Measurements from ENCODE around the gene ODF2.
"Not testable (repeated sequence)": the region's sequence is repeated elsewhere in the genome, so short reads cannot be mapped to it uniquely, and the experiment has no call there.

ODF2 gene

GRCh38 chr9:128494746-128495129 lies 38.9 kb downstream of the ODF2 start:
- no peak for DNase-seq (ENCODE audit: low read depth)
- no peak overlapping the region for H3K4me3 ChIP-seq (ENCODE audit: low read depth, low read length)
- TF ChIP-seq CTCF (IDR thresholded peaks at IDR 0.05; ENCODE audit: insufficient read depth, low read depth, low read length, missing control alignments): no peak

GRCh38 chr9:128495296-128495695 lies 39.5 kb downstream of the ODF2 start:
- DNase-seq (ENCODE audit: low read depth): no peak
- no peak overlapping the region for H3K4me3 ChIP-seq (ENCODE audit: low read depth, low read length)
- TF ChIP-seq CTCF (IDR thresholded peaks at IDR 0.05; ENCODE audit: insufficient read depth, low read depth, low read length, missing control alignments): no peak

GRCh38 chr9:128495804-128496417 lies 40.1 kb downstream of the ODF2 start:
- no peak overlapping the region for H3K4me3 ChIP-seq (ENCODE audit: low read depth, low read length)
- DNase-seq (ENCODE audit: low read depth): no peak
- no peak for TF ChIP-seq CTCF (IDR thresholded peaks at IDR 0.05; ENCODE audit: insufficient read depth, low read depth, low read length, missing control alignments)

- no peak for DNase-seq (ENCODE audit: low read depth)
- H3K4me3 ChIP-seq (ENCODE audit: low read depth, low read length): no peak overlapping the region
- TF ChIP-seq CTCF (IDR thresholded peaks at IDR 0.05; ENCODE audit: insufficient read depth, low read depth, low read length, missing control alignments): no peak
Observed at GRCh38 chr9:128497824-128498610, 42.2 kb downstream of the ODF2 start.

GRCh38 chr9:128498911-128499310 lies 43.1 kb downstream of the ODF2 start:
- TF ChIP-seq CTCF (IDR thresholded peaks at IDR 0.05; ENCODE audit: insufficient read depth, low read depth, low read length, missing control alignments): no peak
- no peak overlapping the region for H3K4me3 ChIP-seq (ENCODE audit: low read depth, low read length)
- DNase-seq (ENCODE audit: low read depth): no peak

- no peak for DNase-seq (ENCODE audit: low read depth)
- H3K4me3 ChIP-seq (ENCODE audit: low read depth, low read length): no peak overlapping the region
- no peak for TF ChIP-seq CTCF (IDR thresholded peaks at IDR 0.05; ENCODE audit: insufficient read depth, low read depth, low read length, missing control alignments)
Observed at GRCh38 chr9:128499920-128500319, 44.1 kb downstream of the ODF2 start.

GRCh38 chr9:128503415-128503825 lies 47.6 kb downstream of the ODF2 start:
- DNase-seq (ENCODE audit: low read depth); H3K4me3 ChIP-seq (ENCODE audit: low read depth, low read length): not testable (repeated sequence)
